Subcutaneous abdominal adipose tissue (tissue), 5 donors: Measurements from ENCODE around the gene ZNF362.
A peak's percentile ranks its signal among the peaks of the same experiment; 100 is the strongest.

Experiments
- H3K27ac ChIP-seq: one replicate; pipeline ENCODE4 v1.7.0; 2013; ENCODE audit warnings: low read depth, mild to moderate bottlenecking, inconsistent platforms, low read length, moderate library complexity
- H3K27me3 ChIP-seq, 5 donors: one replicate each; pipeline ENCODE4 v1.7.0; 2013; ENCODE audit warnings: low read length in 5 of 5, inconsistent platforms in 1 of 5; ENCODE audit not compliant: control insufficient read depth in 5 of 5, insufficient read depth in 4 of 5
- H3K36me3 ChIP-seq, 5 donors: one replicate each; pipeline ENCODE4 v1.7.0; 2013; ENCODE audit warnings: low read length in 5 of 5; ENCODE audit not compliant: control insufficient read depth in 5 of 5, insufficient read depth in 5 of 5
- H3K4me1 ChIP-seq, 5 donors: one replicate each; pipeline ENCODE4 v1.7.0; 2013; ENCODE audit warnings: low read length in 5 of 5, mild to moderate bottlenecking in 3 of 5, moderate library complexity in 1 of 5; ENCODE audit not compliant: control insufficient read depth in 5 of 5, insufficient read depth in 5 of 5
- H3K4me3 ChIP-seq, 5 donors: one replicate each; pipeline ENCODE4 v1.7.0; 2013; ENCODE audit warnings: low read length in 5 of 5, low read depth in 1 of 5
- H3K9ac ChIP-seq, 5 donors: one replicate each; pipeline ENCODE4 v1.7.0; 2013; ENCODE audit warnings: low read length in 5 of 5, mild to moderate bottlenecking in 4 of 5, moderate library complexity in 3 of 5
- H3K9me3 ChIP-seq, 5 donors: one replicate each; pipeline ENCODE4 v1.7.0; 2013; ENCODE audit warnings: low read length in 5 of 5; ENCODE audit not compliant: control insufficient read depth in 5 of 5
- donor health status: healthy.
- donor health status: healthy.
- donor health status: healthy.
- donor health status: healthy.
- donor health status: healthy.

Gene ZNF362

GRCh38 chr1:33322109-33322508, 65.8 kb downstream of the ZNF362 start:
- Histone ChIP-seq H3K9me3 (no peaks in the 10 kb centered on the region), H3K27me3 (no peaks in the 10 kb centered on the region), H3K9ac (no peak overlapping the region), H3K27ac (no peak overlapping the region), H3K4me3 (no peak overlapping the region), H3K36me3 (peaks cover 5 to 52% (median 47%) of the 10 kb centered on the region in 5 donors), H3K4me1 (peaks cover 0 to 7% (median 3%) of the 10 kb centered on the region in 5 donors)

GRCh38 chr1:33322870-33323585, 66.7 kb downstream of the ZNF362 start:
- H3K27ac ChIP-seq = no peak overlapping the region
- H3K4me3 ChIP-seq = no peak overlapping the region
- H3K4me1 ChIP-seq = peaks cover 3 to 12% (median 7%) of the 10 kb centered on the region in 5 donors
- no peaks in the 10 kb centered on the region for H3K9me3 ChIP-seq
- peaks cover 5 to 61% (median 56%) of the 10 kb centered on the region in 5 donors for H3K36me3 ChIP-seq
- H3K27me3 ChIP-seq = no peaks in the 10 kb centered on the region
- H3K9ac ChIP-seq = no peak overlapping the region

DNA sequence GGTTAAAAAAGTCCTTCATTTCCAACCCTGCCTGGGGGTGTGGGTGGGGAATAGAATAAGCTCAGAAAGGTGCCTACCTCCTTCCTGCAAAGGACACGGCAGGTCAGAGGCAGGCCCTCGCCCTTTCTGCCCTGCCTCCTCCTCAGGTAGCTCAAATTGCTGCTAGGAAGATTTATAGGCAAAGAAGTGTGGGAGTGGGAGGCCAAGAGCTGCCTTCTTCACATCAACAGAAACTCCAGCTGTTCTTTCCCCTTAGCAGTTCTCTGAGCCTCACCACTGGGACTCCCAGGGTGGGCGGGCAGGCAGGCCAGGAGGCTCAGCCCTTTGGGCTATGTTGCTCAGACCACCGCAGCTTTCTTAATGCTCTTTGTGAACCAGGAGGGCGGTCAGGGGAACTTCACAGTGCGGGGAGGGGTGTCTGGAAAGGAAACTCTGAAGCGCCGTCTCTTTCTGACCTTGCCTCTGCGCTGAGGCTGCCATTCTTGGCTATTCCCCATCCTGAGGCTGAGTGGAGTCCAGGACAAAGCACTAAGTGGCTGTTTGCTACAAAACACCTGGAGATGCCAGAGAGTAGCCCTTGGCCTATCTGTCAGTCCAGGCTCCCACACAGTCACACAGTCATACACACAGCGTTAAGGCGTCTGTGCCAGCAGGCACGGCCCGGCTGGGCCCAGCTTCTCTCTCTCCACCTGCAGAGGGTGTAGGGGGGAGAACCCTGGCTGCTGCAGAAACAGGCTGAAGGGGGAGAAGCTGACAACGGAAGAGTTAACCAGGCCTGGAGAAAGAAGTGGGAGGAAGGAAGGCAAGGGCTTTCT, 67.6 kb downstream of the ZNF362 start:
- H3K36me3 ChIP-seq = peaks cover 8 to 69% (median 65%) of the 10 kb centered on the region in 5 donors
- no peak overlapping the region for H3K9ac ChIP-seq
- H3K27ac ChIP-seq = no peak overlapping the region
- peaks cover 3 to 12% (median 7%) of the 10 kb centered on the region in 5 donors for H3K4me1 ChIP-seq
- no peaks in the 10 kb centered on the region for H3K27me3 ChIP-seq
- H3K9me3 ChIP-seq = no peaks in the 10 kb centered on the region
- H3K4me3 ChIP-seq = no peak overlapping the region

GRCh38 chr1:33324677-33325575, 68.6 kb downstream of the ZNF362 start:
- H3K4me3 ChIP-seq = no peak overlapping the region
- no peak overlapping the region for H3K9ac ChIP-seq
- no peaks in the 10 kb centered on the region for H3K9me3 ChIP-seq
- no peaks in the 10 kb centered on the region for H3K27me3 ChIP-seq
- peaks cover 3 to 12% (median 7%) of the 10 kb centered on the region in 5 donors for H3K4me1 ChIP-seq
- H3K36me3 ChIP-seq = peaks cover 13 to 80% (median 75%) of the 10 kb centered on the region in 5 donors
- H3K27ac ChIP-seq = no peak overlapping the region

DNA sequence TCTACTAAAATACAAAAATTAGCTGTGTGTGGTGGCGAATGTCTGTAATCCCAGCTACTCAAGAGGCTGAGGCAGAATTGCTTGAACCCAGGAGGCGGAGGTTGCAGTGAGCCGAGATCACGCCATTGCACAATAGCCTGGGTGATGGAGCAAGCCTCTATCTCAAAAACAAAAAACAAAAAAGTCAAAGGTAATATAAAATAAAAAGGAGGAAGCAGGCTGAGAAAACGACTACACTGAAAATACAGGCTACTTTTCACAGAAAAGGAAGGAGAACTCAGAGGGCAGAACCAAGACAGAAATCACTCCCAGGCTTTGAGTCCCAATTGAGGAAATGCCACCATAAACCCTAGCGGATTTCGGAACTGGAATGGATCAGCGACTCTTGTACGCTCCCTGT, 70.5 kb downstream of the ZNF362 start:
- peaks cover 20 to 95% (median 92%) of the 10 kb centered on the region in 5 donors for H3K36me3 ChIP-seq

GRCh38 chr1:33327587-33328325, 71.5 kb downstream of the ZNF362 start:
- Histone ChIP-seq H3K4me3 (no peak overlapping the region), H3K9me3 (no peaks in the 10 kb centered on the region), H3K4me1 (peaks cover 12 to 26% (median 21%) of the 10 kb centered on the region in 5 donors), H3K27ac (peak overlapping the region; percentile 1), H3K36me3 (peaks cover 20 to 100% (median 97%) of the 10 kb centered on the region in 5 donors), H3K27me3 (no peaks in the 10 kb centered on the region), H3K9ac (no peak overlapping the region)

More for the DNA sequence above, 70.5 kb downstream of the ZNF362 start:
- no peak overlapping the region for H3K27ac ChIP-seq
- H3K4me3 ChIP-seq = no peak overlapping the region
- H3K9ac ChIP-seq = no peak overlapping the region
- peaks cover 4 to 16% (median 12%) of the 10 kb centered on the region in 5 donors for H3K4me1 ChIP-seq
- no peaks in the 10 kb centered on the region for H3K9me3 ChIP-seq
- no peaks in the 10 kb centered on the region for H3K27me3 ChIP-seq

- Histone ChIP-seq H3K36me3 (peaks cover 20 to 98% (median 92%) of the 10 kb centered on the region in 5 donors), H3K4me3 (no peak overlapping the region), H3K27ac (no peak overlapping the region), H3K9ac (no peak overlapping the region), H3K9me3 (no peaks in the 10 kb centered on the region), H3K4me1 (peaks cover 12 to 37% (median 25%) of the 10 kb centered on the region in 5 donors), H3K27me3 (no peaks in the 10 kb centered on the region)
Measured at GRCh38 chr1:33328817-33329216, 72.5 kb downstream of the ZNF362 start.

DNA sequence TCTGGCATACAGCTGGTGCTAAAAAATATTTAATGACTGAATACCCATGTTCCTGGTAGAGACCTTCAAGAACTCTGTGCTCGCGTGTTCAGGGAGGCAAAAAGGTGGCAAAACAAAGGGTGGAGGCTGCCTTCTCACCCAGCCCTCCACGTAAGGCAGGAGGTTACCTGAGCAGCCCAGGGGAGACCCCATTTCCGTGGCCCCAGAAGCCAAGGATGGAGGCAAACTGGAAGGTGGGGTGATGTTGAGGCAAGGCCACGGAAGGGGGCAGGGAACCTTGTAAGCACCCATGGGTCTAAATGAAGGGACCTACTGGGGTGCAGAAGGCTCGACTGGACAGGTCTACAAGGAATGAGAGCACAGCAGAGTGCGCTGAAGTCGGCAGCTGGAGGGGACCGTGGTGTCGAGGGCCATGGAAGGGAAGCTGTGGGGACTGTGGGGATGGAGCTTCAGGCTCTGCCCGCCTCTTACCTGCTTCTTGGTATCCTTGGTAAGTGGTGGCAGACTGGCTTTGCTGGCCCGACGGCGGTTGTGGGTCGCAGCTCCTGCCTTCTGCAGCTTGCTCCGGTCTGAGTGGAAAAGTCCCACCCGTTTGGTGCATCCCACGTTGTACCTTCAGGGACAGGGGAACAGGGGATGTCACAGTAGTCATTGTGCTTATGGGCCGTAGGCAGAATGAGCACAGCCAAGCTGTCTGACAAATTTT, 73.5 kb downstream of the ZNF362 start:
- H3K4me3 ChIP-seq = no peak overlapping the region
- no peaks in the 10 kb centered on the region for H3K9me3 ChIP-seq
- no peak overlapping the region for H3K27ac ChIP-seq
- no peaks in the 10 kb centered on the region for H3K27me3 ChIP-seq
- H3K36me3 ChIP-seq = peaks cover 20 to 89% (median 85%) of the 10 kb centered on the region in 5 donors
- peaks cover 20 to 46% (median 33%) of the 10 kb centered on the region in 5 donors for H3K4me1 ChIP-seq
- H3K9ac ChIP-seq = no peak overlapping the region
